ENCODE data around the gene FGF19.

GRCh38 chr11:69649576-69649900 is 54.3 kb downstream of the FGF19 start:
- no peak for TF ChIP-seq CTCF (IDR thresholded peaks at IDR 0.05; ENCODE audit: borderline replicate concordance, extremely low read depth, low read length, poor library complexity, severe bottlenecking)
- TF ChIP-seq EZH2 (IDR thresholded peaks at IDR 0.05; ENCODE audit: borderline replicate concordance, low read depth, low read length, severe bottlenecking): no peak
